Body of pancreas (tissue), 4 donors: Measurements from ENCODE around the gene TSPEAR. TPM values are rescaled to one million over a fixed set of nuclear protein-coding genes. Genes with fewer than 3 reads are reported as not detected.
"Not testable (repeated sequence)": the region's sequence is repeated elsewhere in the genome, so short reads cannot be mapped to it uniquely, and the experiment has no call there.

ENCODE experiments used
- ATAC-seq: fragments of 150-250 bp; one replicate; pipeline ENCODE4 v1.9.1; 2016
- DNase-seq, 4 donors: peaks; one replicate each; pipeline ENCODE4 v3.0.0-alpha.2; 2019
- H3K27ac ChIP-seq, 4 donors: fragments of 200-600 bp; sonication (generic); 1 replicate in 3 of 4; 2 replicates in 1 of 4; pipeline versions ENCODE4 v1.5.1 to v1.6.1; 2016 to 2019; ENCODE audit warnings: mild to moderate bottlenecking in 1 of 4, mixed read lengths in 1 of 4, moderate library complexity in 1 of 4
- H3K27me3 ChIP-seq, 2 donors: fragments of 200-600 bp; sonication (generic); one replicate each; pipeline ENCODE4 v1.6.0; 2016; ENCODE audit warnings: mild to moderate bottlenecking in 1 of 2
- H3K36me3 ChIP-seq, 2 donors: fragments of 200-600 bp; sonication (generic); replicated peaks in 1 of 2; 2 replicates each; pipeline ENCODE4 v1.5.1; 2016; ENCODE audit warnings: low read depth in 2 of 2; ENCODE audit not compliant: insufficient read depth in 1 of 2
- H3K4me1 ChIP-seq: fragments of 200-600 bp; sonication (generic); one replicate; pipeline ENCODE4 v1.6.0; 2016
- H3K4me3 ChIP-seq, 2 donors: fragments of 200-600 bp; sonication (generic); 1 replicate in 1 of 2; 2 replicates in 1 of 2; pipeline ENCODE4 v1.5.1; 2016 to 2019
- H3K9me3 ChIP-seq, 3 donors: fragments of 200-600 bp; sonication (generic); 1 replicate in 2 of 3; 2 replicates in 1 of 3; pipeline ENCODE4 v1.5.1; 2016
- POLR2A ChIP-seq, 3 donors: fragments of 450-650 bp; IDR thresholded peaks; one replicate each; pipeline ENCODE4 v1.6.1; 2016; ENCODE audit warnings: antibody characterized with exemption in 3 of 3, mild to moderate bottlenecking in 2 of 3
- WGBS, 2 donors: methylation state at CpG; one replicate each; pipeline ENCODE4 v1.1.5; 2017; 5-methylcytosine and 5-hydroxymethylcytosine counted together
- intact Hi-C: fragments of 100-400 bp; cut with DNase I; formaldehyde crosslinking; loops from one replicate; pipeline ENCODE4 v1.15.1; 2023
- total RNA-seq, 2 donors: library from RNA; depleted of rRNA; stranded (reverse); fragments of >200 nt; gene quantifications; one replicate each; pipeline ENCODE4 v1.1.0, GENCODE V29; 2016
- TF ChIP-seq, protein P1 (sequence below), 7 experiments: fragments of 450-650 bp in 4 of 7; fragments of 200-600 bp in 3 of 7; sonication (generic) in 3 of 7; IDR thresholded peaks; one replicate each; pipeline ENCODE4 v1.5.1; 2016 to 2019; ENCODE audit warnings: antibody characterized with exemption in 7 of 7

TSPEAR gene
- total RNA-seq, 2 donors from 2014 or later: 0.52 TPM; not detected in 1

DNA sequence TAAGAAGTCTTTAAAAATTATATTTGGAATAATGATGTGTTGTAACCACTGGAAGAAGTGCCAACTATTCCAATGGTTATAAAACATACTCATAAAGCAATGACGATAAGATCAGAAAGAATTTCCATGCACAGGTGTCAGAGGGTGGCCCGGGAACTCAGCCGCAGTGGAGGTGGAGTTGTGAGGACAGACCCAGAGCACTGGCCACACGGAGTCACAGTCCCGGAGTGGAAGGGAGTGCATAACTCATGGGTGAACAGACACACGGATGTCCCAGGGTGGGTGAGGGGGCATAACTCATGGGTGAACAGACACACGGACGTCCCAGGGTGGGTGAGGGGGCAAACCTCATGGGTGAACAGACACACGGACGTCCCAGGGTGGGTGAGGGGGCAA lies 135.3 kb downstream of the TSPEAR start:
- Histone ChIP-seq H3K27me3 (peaks cover 0 to 4% of the 10 kb centered on the region in 2 donors), H3K9me3 (peaks cover 0 to 3% (median 0%) of the 10 kb centered on the region in 3 donors), H3K27ac (no peak overlapping the region), H3K4me3 (no peak overlapping the region), H3K36me3 (no peaks in the 10 kb centered on the region), H3K4me1 (no peaks in the 10 kb centered on the region)
- 81 to 82% methylated on average over 8 to 10 of the region's 10 CpGs for WGBS, 2 donors
- ATAC-seq (no peak), DNase-seq (no peak)
- intact Hi-C loops: no loop called here
- TF ChIP-seq, protein P1, sequence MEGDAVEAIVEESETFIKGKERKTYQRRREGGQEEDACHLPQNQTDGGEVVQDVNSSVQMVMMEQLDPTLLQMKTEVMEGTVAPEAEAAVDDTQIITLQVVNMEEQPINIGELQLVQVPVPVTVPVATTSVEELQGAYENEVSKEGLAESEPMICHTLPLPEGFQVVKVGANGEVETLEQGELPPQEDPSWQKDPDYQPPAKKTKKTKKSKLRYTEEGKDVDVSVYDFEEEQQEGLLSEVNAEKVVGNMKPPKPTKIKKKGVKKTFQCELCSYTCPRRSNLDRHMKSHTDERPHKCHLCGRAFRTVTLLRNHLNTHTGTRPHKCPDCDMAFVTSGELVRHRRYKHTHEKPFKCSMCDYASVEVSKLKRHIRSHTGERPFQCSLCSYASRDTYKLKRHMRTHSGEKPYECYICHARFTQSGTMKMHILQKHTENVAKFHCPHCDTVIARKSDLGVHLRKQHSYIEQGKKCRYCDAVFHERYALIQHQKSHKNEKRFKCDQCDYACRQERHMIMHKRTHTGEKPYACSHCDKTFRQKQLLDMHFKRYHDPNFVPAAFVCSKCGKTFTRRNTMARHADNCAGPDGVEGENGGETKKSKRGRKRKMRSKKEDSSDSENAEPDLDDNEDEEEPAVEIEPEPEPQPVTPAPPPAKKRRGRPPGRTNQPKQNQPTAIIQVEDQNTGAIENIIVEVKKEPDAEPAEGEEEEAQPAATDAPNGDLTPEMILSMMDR (IDR thresholded peaks at IDR 0.05): no peak
- TF ChIP-seq POLR2A (IDR thresholded peaks at IDR 0.05): no peak

DNA sequence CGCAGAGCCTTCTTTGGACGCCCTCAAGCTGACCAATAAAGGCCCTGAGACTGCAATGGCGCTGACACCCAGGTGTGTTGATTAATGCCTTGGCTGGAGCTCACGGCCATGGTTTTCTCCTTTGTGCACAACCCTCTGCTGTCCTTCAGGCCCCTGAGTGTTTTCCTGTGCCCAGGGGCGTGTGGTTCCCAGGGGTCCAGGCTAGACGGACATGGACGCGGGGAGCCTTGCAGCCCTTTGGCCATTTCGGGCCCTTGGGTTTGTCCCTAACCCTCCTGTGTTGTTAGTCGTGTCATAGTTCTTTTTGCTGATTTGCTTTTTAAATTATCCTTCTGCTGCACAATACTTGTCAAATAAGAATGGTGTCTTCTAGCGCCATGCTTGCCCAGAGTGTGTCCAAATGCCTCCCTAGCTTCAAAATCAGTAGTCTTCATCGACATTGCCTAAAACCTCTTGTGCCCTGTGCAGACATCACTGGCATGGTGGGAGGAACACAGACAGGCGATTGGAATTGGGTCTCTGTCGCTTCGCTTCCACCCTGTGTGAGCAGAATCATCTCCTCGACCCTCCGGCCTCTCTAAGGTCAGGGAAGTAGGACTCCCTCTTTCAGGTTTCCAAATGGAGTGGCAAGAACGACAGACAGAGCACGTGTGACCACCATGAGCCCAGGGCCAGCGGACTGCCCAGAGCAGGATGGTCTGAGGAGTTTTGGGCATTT lies 135.9 kb downstream of the TSPEAR start:
- ATAC-seq (no peak), DNase-seq (no peak)
- peaks cover 0 to 3% (median 0%) of the 10 kb centered on the region in 3 donors for H3K9me3 ChIP-seq
- intact Hi-C loops: no loop called here
- H3K36me3 ChIP-seq: no peaks in the 10 kb centered on the region
- TF ChIP-seq, protein P1 (IDR thresholded peaks at IDR 0.05): no peak
- no peak for TF ChIP-seq POLR2A (IDR thresholded peaks at IDR 0.05)
- H3K27ac ChIP-seq: no peak overlapping the region
- peaks cover 0 to 4% of the 10 kb centered on the region in 2 donors for H3K27me3 ChIP-seq
- no peak overlapping the region for H3K4me3 ChIP-seq
- WGBS, 2 donors: 70 to 81% methylated on average over 18 to 20 of the region's 20 CpGs
- H3K4me1 ChIP-seq: no peaks in the 10 kb centered on the region

DNA sequence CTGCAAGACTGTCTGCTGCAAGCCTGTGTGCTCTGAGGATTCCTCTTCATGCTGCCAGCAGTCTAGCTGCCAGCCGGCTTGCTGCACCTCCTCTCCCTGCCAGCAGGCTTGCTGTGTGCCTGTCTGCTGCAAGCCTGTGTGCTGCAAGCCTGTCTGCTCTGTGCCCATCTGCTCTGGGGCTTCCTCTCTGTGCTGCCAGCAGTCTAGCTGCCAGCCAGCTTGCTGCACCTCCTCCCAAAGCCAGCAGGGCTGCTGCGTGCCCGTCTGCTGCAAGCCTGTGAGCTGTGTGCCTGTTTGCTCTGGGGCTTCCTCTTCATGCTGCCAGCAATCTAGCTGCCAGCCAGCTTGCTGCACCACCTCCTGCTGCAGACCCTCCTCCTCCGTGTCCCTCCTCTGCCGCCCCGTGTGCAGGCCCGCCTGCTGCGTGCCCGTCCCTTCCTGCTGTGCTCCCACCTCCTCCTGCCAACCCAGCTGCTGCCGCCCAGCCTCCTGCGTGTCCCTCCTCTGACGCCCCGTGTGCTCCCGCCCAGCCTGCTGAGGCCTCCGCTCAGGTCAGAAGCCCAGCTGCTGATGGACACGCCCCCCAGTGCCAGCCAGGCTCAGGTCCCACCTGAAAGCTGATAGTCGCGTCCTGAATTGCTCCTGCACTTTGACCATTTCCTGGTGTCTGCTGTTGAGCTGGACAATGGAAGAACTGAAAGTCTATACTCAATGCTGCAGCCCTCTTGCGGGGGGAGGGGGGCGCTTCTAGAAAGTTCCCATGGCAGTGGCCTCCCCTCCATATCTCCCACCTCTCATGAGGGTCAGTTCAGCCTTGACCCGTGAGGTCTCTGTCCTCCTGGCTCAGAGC lies 136.7 kb downstream of the TSPEAR start:
- Histone ChIP-seq H3K4me1 (no peaks in the 10 kb centered on the region), H3K9me3 (peaks cover 0 to 3% (median 0%) of the 10 kb centered on the region in 3 donors), H3K27ac (no peak overlapping the region), H3K36me3 (no peaks in the 10 kb centered on the region), H3K4me3 (no peak overlapping the region), H3K27me3 (peaks cover 0 to 4% of the 10 kb centered on the region in 2 donors)
- ATAC-seq (no peak), DNase-seq (no peak)
- intact Hi-C loops: no loop called here
- TF ChIP-seq, protein P1 (IDR thresholded peaks at IDR 0.05): no peak
- no peak for TF ChIP-seq POLR2A (IDR thresholded peaks at IDR 0.05)
- 11 to 22% methylated on average over 11 to 20 of the region's 21 CpGs for WGBS, 2 donors

DNA sequence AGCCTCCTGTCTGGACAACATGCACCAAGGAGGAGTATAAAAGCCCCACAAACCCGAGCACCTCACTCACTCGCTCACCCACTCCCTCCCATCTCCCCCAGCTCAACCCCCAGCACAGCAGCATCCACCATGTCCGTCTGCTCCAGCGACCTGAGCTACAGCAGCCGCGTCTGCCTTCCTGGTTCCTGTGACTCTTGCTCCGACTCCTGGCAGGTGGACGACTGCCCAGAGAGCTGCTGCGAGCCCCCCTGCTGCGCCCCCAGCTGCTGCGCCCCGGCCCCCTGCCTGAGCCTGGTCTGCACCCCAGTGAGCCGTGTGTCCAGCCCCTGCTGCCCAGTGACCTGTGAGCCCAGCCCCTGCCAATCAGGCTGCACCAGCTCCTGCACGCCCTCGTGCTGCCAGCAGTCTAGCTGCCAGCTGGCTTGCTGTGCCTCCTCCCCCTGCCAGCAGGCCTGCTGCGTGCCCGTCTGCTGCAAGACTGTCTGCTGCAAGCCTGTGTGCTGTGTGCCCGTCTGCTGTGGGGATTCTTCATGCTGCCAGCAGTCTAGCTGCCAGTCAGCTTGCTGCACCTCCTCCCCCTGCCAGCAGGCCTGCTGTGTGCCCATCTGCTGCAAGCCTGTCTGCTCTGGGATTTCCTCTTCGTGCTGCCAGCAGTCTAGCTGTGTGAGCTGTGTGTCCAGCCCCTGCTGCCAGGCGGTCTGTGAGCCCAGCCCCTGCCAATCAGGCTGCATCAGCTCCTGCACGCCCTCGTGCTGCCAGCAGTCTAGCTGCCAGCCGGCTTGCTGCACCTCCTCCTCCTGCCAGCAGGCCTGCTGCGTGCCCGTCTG lies 137.5 kb downstream of the TSPEAR start, which contains the start of gene KRTAP10-4:
KRTAP10-4 (plus strand) TSS at position 100 of the 827 bp plus-strand sequence; CDS start at position 130, 30 bp downstream.
- ATAC-seq, H3K4me3 ChIP-seq, intact Hi-C loops, H3K27me3 ChIP-seq, H3K9me3 ChIP-seq, DNase-seq, H3K36me3 ChIP-seq, H3K4me1 ChIP-seq, H3K27ac ChIP-seq: not testable (repeated sequence)
- 40 to 52% methylated on average over 8 to 15 of the region's 25 CpGs for WGBS, 2 donors
